T-helper 17 cell (primary cell): ENCODE data around the gene TCEAL6. TPM values are rescaled to one million over a fixed set of nuclear protein-coding genes. Genes with fewer than 3 reads are reported as not detected.
"Not testable (repeated sequence)": the region's sequence is repeated elsewhere in the genome, so short reads cannot be mapped to it uniquely, and the experiment has no call there.

Source experiments
- ATAC-seq: fragments of 150-1000 bp; cut with Tn5 transposase; 2 replicates; pipeline ENCODE4 v1.10.0; 2021; ENCODE audit warnings: mild to moderate bottlenecking, moderate library complexity
- DNase-seq, 3 donors: peaks; one replicate each; pipeline versions ENCODE4 v3.0.0 to v3.0.0-alpha.2; 2020 to 2021
- H3K9me3 ChIP-seq: one replicate; pipeline ENCODE4 v1.7.0; 2013; ENCODE audit warnings: low read length, mild to moderate bottlenecking; ENCODE audit not compliant: control insufficient read depth, poor library complexity, severe bottlenecking
- H3K27ac Mint-ChIP-seq: one replicate; pipeline ENCODE4 v1.8.0; 2022; ENCODE audit warnings: mild to moderate bottlenecking, moderate library complexity, mixed read lengths
- H3K27me3 Mint-ChIP-seq: one replicate; pipeline ENCODE4 v1.8.0; 2022; ENCODE audit warnings: mixed read lengths
- H3K36me3 Mint-ChIP-seq: one replicate; pipeline ENCODE4 v1.8.0; 2022; ENCODE audit warnings: low read depth, mixed read lengths
- H3K4me1 Mint-ChIP-seq: one replicate; pipeline ENCODE4 v1.8.0; 2022; ENCODE audit warnings: mild to moderate bottlenecking, mixed read lengths
- H3K4me3 Mint-ChIP-seq: one replicate; pipeline ENCODE4 v1.8.0; 2022; ENCODE audit warnings: mild to moderate bottlenecking, moderate library complexity, mixed read lengths
- total RNA-seq, 4 donors: library from RNA in 2 of 4; stranded (reverse) in 2 of 4; gene quantifications; one replicate each; pipeline ENCODE4 v1.2.3 and lab custom pipeline; 2022 to 2026

Gene TCEAL6
- total RNA-seq, 2 donors from 2014 or later = not detected

DNA sequence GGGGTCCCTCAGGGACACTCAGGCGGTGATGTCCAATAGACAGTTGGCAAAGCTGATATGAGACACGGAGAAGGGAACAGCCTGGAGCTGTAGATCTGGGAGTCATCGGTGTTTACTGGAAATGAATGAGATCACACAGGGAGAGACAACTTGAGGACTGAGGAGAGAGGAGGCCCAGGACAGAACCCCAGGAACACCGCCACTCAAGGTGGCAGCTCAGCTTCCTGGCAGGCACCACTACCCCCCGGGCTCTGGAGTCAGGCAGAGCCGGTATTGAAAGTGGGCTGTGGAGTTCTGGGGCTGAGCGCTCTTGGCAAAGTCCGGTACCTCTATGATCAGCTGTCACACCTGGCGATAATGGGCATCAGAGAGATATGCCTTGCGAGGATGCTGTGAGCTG is 17.3 kb downstream of the TCEAL6 start:
- H3K27me3 Mint-ChIP-seq = peaks cover 29% of the 10 kb centered on the region
- not testable (repeated sequence) for H3K9me3 ChIP-seq, H3K36me3 Mint-ChIP-seq, H3K27ac Mint-ChIP-seq, DNase-seq
- peak; percentile 16 for ATAC-seq
- peaks cover 10% of the 10 kb centered on the region for H3K4me1 Mint-ChIP-seq
- peak overlapping the region; percentile 77 for H3K4me3 Mint-ChIP-seq

DNA sequence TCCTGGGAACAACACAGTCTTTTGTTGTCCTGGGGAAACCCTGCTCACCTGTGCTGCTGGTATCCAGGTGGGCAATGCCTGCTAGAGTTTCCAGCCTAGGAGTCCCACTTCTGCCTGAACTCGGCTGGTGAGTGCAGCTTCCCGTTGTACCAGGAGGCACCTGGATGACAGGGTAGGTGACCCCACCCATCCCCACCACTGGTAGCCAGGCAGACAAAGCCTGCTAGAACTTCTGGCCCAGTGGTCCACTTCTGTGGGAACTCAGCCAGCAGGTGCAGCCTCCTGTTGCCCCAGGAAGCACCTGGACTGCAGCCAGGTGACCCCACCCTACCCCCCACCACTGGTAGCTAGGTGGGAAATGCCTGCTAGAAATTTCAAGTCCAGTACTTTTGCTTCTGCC is 26.5 kb downstream of the TCEAL6 start:
- DNase-seq (no peak), ATAC-seq (no peak)
- no peaks in the 10 kb centered on the region for H3K9me3 ChIP-seq
- Mint-ChIP-seq H3K36me3 (no peaks in the 10 kb centered on the region), H3K27me3 (no peaks in the 10 kb centered on the region), H3K4me3 (no peak overlapping the region), H3K27ac (no peak overlapping the region), H3K4me1 (no peaks in the 10 kb centered on the region)

DNA sequence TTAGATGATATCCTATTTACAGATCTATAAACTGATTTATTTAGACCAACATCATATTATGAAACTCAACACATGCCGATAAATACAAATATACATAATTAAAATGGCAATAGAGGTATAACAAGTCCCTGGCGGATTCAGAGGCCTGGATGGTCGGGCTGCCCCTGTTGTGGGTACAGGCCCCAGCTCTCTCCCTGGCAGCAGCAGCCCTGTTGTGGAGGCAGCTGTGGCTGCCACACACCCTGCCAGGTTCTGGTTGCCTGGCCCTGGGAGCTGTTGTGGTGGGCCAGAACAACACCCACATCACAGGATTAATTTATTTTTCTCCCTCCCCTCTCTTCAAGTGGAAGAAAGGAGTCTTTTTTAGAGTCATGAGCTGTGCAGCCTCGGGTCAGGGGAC is 28.9 kb downstream of the TCEAL6 start:
- Mint-ChIP-seq H3K4me1 (no peaks in the 10 kb centered on the region), H3K36me3 (no peaks in the 10 kb centered on the region), H3K27me3 (no peaks in the 10 kb centered on the region), H3K27ac (no peak overlapping the region), H3K4me3 (no peak overlapping the region)
- DNase-seq (no peak), ATAC-seq (no peak)
- H3K9me3 ChIP-seq = no peaks in the 10 kb centered on the region

Other genes with a start within 250 kb of the TCEAL6 start
- 10 to 100 TPM; 18.0 to 22.2 TPM for gene ZMAT1, start 210.5 kb downstream of the TCEAL6 start, total RNA-seq
- 1 to 10 TPM in 1 of 2 donors, not detected in 1; 1.1 TPM for gene TCEAL2, start 16.8 kb downstream of the TCEAL6 start, total RNA-seq
- 1 to 10 TPM; 7.1 to 8.9 TPM for gene BEX5, start 13.5 kb upstream of the TCEAL6 start, total RNA-seq
- gene TCP11X1, start 72.8 kb upstream of the TCEAL6 start, total RNA-seq = not detected
- gene NXF2, start 104.7 kb upstream of the TCEAL6 start, total RNA-seq = not detected